GM12878 (cell line): ENCODE data around the gene SATB1. TPM values are rescaled to one million over a fixed set of nuclear protein-coding genes. Genes with fewer than 3 reads are reported as not detected.

Experiments
- ATAC-seq: fragments of 200-7000 bp; cut with Tn5 transposase; 3 replicates; pipeline ENCODE4 v1.9.1; 2020; ENCODE audit warnings: mild to moderate bottlenecking, moderate library complexity
- BruUV-seq: library from RNA; stranded (reverse); fragments of 400-500 nt; replicated peaks from 2 replicates; lab custom pipeline; 2021; lab: Mats Ljungman, UMichigan
- CTCF ChIA-PET: fragments of 300-600 bp; sonication (Branson Sonifier 250); formaldehyde crosslinking; extraction: SDS; loops from one replicate; lab custom pipeline; 2021; ENCODE audit warnings: inconsistent platforms; lab: Yijun Ruan, JAX
- POLR2A ChIA-PET: fragments of 350-600 bp; formaldehyde crosslinking; extraction: SDS; loops from one replicate; lab custom pipeline; 2021; ENCODE audit warnings: inconsistent platforms; lab: Charles Lee
- RAD21 ChIA-PET: fragments of 300-600 bp; sonication (Branson Sonifier 250); formaldehyde crosslinking; loops from one replicate; lab custom pipeline; 2023; ENCODE audit warnings: antibody characterized with exemption; ENCODE audit not compliant: unreplicated experiment; lab: Charles Lee
- SMC1A ChIA-PET: fragments of 300-600 bp; sonication (Branson Sonifier 250); formaldehyde crosslinking; loops from one replicate; lab custom pipeline; 2023; ENCODE audit not compliant: unreplicated experiment, uncharacterized antibody; lab: Charles Lee
- DNase-seq: peaks from one replicate; pipeline ENCODE4 v3.0.0-alpha.2; 2011; ENCODE audit warnings: low read depth, low spot score
- FAIRE-seq: peaks from 3 replicates; lab custom pipeline; 2011; peaks lifted over from hg19 to GRCh38; lab: Jason Lieb, UNC
- H2AFZ ChIP-seq: 2 replicates; pipeline ENCODE4 v1.6.0; 2011; ENCODE audit warnings: low read depth, low read length, control low read depth; ENCODE audit not compliant: control insufficient read depth
- H3K27ac ChIP-seq: 2 replicates; pipeline ENCODE4 v1.5.1; 2011; ENCODE audit warnings: control low read depth; ENCODE audit not compliant: control insufficient read depth, insufficient read depth
- H3K27me3 ChIP-seq, 2 experiments: replicated peaks in 1 of 2; 2 replicates each; pipeline versions ENCODE4 v1.6.0 to v1.6.1; 2011; ENCODE audit warnings: low read length in 1 of 2; ENCODE audit not compliant: control insufficient read depth in 2 of 2, insufficient read depth in 2 of 2
- H3K36me3 ChIP-seq, 2 experiments: 2 replicates each; pipeline ENCODE4 v1.5.1; 2011; ENCODE audit warnings: low read length in 1 of 2; ENCODE audit not compliant: control insufficient read depth in 2 of 2, insufficient read depth in 2 of 2
- H3K4me1 ChIP-seq: 2 replicates; pipeline ENCODE4 v1.6.1; 2011; ENCODE audit warnings: mild to moderate bottlenecking, low read length, moderate library complexity, mixed read lengths; ENCODE audit not compliant: control insufficient read depth, insufficient read depth
- H3K4me2 ChIP-seq: 2 replicates; pipeline ENCODE4 v1.6.0; 2011; ENCODE audit warnings: control low read depth; ENCODE audit not compliant: control insufficient read depth, insufficient read depth
- H3K4me3 ChIP-seq: fragments of 200-600 bp; sonication (generic); 2 replicates; pipeline ENCODE4 v1.5.1; 2016
- H3K79me2 ChIP-seq: 2 replicates; pipeline ENCODE4 v1.6.0; 2011; ENCODE audit warnings: low read length; ENCODE audit not compliant: control insufficient read depth, insufficient read depth
- H3K9ac ChIP-seq: 2 replicates; pipeline ENCODE4 v1.8.0; 2011; ENCODE audit warnings: low read length, control low read depth, mixed read lengths; ENCODE audit not compliant: control insufficient read depth, insufficient read depth
- H3K9me3 ChIP-seq: replicated peaks from 3 replicates; pipeline ENCODE4 v1.5.1; 2011; ENCODE audit warnings: mild to moderate bottlenecking, low read length; ENCODE audit not compliant: control insufficient read depth, insufficient read depth
- H4K20me1 ChIP-seq: 2 replicates; pipeline ENCODE4 v1.6.0; 2011; ENCODE audit not compliant: control insufficient read depth, insufficient read depth
- DPF2 ChIP-seq: fragments of 450-650 bp; IDR thresholded peaks from 2 replicates; pipeline ENCODE4 v1.6.1; 2017; ENCODE audit warnings: mild to moderate bottlenecking
- EP300 ChIP-seq, 2 experiments: fragments of 150-350 bp in 1 of 2; IDR thresholded peaks; 2 replicates each; pipeline ENCODE4 v1.6.1; 2011 to 2012; ENCODE audit warnings: low read depth in 2 of 2, low read length in 2 of 2, borderline replicate concordance in 1 of 2, improper control_type of control experiment in 1 of 2, inconsistent platforms in 1 of 2; ENCODE audit not compliant: control insufficient read depth in 1 of 2
- GABPA ChIP-seq: IDR thresholded peaks from 2 replicates; pipeline ENCODE4 v1.6.1; 2014; ENCODE audit warnings: antibody characterized with exemption, low read depth, mild to moderate bottlenecking, inconsistent platforms
- NR2C2 ChIP-seq: IDR thresholded peaks from 2 replicates; pipeline ENCODE4 v1.6.1; 2011; ENCODE audit warnings: borderline replicate concordance, low read depth; ENCODE audit not compliant: control insufficient read depth, insufficient read length
- POU2F2 ChIP-seq: IDR thresholded peaks from 3 replicates; pipeline ENCODE4 v1.6.1; 2011; ENCODE audit warnings: low read depth, mild to moderate bottlenecking, low read length, borderline replicate concordance
- RB1 ChIP-seq: fragments of 450-650 bp; formaldehyde crosslinking; IDR thresholded peaks from 2 replicates; pipeline ENCODE4 v1.6.1; 2017; ENCODE audit warnings: mild to moderate bottlenecking, borderline replicate concordance
- SMC3 ChIP-seq: IDR thresholded peaks from 2 replicates; pipeline ENCODE4 v1.6.1; 2011; ENCODE audit warnings: low read length, improper control_type of control experiment, borderline replicate concordance
- STAT3 ChIP-seq: IDR thresholded peaks from 2 replicates; pipeline ENCODE4 v1.6.1; 2011; ENCODE audit warnings: low read depth, low read length, improper control_type of control experiment
- WGBS: methylation state at CpG from one replicate; pipeline ENCODE4 v1.1.6; 2016; ENCODE audit warnings: low lambda C conversion rate; ENCODE audit not compliant: insufficient replicate concordance, insufficient coverage; ENCODE audit errors: missing lambda C conversion rate; 5-methylcytosine and 5-hydroxymethylcytosine counted together
- in situ Hi-C: fragments of 300-500 bp; cut with MboI; formaldehyde crosslinking; loops from 9 replicates; pipeline ENCODE4 v1.14.3; 2018; ENCODE audit warnings: mixed read lengths
- intact Hi-C: fragments of 100-400 bp; cut with micrococcal nuclease; formaldehyde crosslinking; loops from one replicate; pipeline ENCODE4 v1.14.2; 2022; ENCODE audit not compliant: unreplicated experiment
- polyA plus RNA-seq, 11 experiments: library from polyadenylated mRNA; depleted of rRNA in 4 of 11; unstranded in 6 of 11; stranded (reverse) in 5 of 11; fragments of >200 nt; fragmentation: Nextera tagmentation in 4 of 11; fragmentation: Illumina TruSeq in 1 of 11; extraction: Ambion mirVana in 4 of 11; extraction: Trizol in 1 of 11; gene quantifications; 1 replicate in 1 of 11; 2 replicates in 10 of 11; pipeline versions ENCODE4 v1.2.1 to v1.2.3, GENCODE V29; 2011 to 2016; ENCODE audit warnings: inconsistent platforms in 2 of 11, missing spikeins in 2 of 11, low read depth in 1 of 11
- total RNA-seq, 4 experiments: library from RNA; depleted of rRNA in 3 of 4; stranded (reverse); fragments of >200 nt in 3 of 4; fragmentation: Illumina TruSeq in 1 of 4; extraction: Trizol in 1 of 4; gene quantifications; 2 replicates each; pipeline versions ENCODE4 v1.2.1 to v1.2.3, GENCODE V29; 2013 to 2021
- TF ChIP-seq, protein P1 (sequence below): IDR thresholded peaks from 2 replicates; pipeline ENCODE4 v1.6.1; 2012; ENCODE audit warnings: low read depth, low read length, improper control_type of control experiment
- TF ChIP-seq, protein P2 (sequence below): IDR thresholded peaks from 2 replicates; pipeline ENCODE4 v1.6.1; 2012; ENCODE audit warnings: low read length, inconsistent platforms
- TF ChIP-seq, protein P3 (sequence below): fragments of 450-650 bp; IDR thresholded peaks from 2 replicates; pipeline ENCODE4 v1.6.1; 2014; ENCODE audit warnings: mild to moderate bottlenecking

SATB1 gene
- total and polyA plus RNA-seq, 10 of the 15 experiments (the other 5 are each of a cell fraction or from before 2014, with no cell fraction given): 0.01 to 0.72 (median 0.07) TPM; not detected in 4

DNA sequence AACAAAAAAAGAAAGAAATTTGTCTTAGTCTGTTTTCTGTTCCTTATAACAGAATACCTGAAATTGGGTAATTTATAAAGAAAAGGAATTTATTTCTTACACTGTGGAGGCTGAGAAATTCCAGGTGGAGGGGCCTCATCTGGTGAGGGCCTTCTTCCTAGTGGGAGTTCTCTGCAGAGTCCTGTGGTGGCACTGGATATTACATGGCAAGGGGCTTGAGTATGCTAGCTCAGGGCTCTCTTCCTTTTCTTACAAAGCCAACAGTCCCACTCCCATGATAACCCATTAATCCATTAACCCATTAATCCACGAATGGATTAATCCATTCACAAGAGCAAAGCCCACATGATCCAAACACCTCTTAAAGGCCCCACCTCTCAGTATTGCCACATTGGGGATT lies 2.9 kb upstream of the SATB1 start:
- WGBS: 0% methylated on average over 1 of the region's 1 CpG
- H3K4me2 ChIP-seq: no peak overlapping the region

More for the DNA sequence above, 2.9 kb upstream of the SATB1 start:
- no peak for TF ChIP-seq RB1
- no peak for TF ChIP-seq NR2C2
- TF ChIP-seq POU2F2: no peak
- TF ChIP-seq, protein P1, sequence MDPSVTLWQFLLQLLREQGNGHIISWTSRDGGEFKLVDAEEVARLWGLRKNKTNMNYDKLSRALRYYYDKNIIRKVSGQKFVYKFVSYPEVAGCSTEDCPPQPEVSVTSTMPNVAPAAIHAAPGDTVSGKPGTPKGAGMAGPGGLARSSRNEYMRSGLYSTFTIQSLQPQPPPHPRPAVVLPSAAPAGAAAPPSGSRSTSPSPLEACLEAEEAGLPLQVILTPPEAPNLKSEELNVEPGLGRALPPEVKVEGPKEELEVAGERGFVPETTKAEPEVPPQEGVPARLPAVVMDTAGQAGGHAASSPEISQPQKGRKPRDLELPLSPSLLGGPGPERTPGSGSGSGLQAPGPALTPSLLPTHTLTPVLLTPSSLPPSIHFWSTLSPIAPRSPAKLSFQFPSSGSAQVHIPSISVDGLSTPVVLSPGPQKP: no peak
- no peak for TF ChIP-seq STAT3
- no peak for TF ChIP-seq EP300 (IDR thresholded peaks at IDR 0.05; ENCODE audit: borderline replicate concordance in 1 of 2, control insufficient read depth in 1 of 2, low read depth in 2 of 2, low read length in 2 of 2)
- TF ChIP-seq SMC3: no peak
- TF ChIP-seq, protein P2, sequence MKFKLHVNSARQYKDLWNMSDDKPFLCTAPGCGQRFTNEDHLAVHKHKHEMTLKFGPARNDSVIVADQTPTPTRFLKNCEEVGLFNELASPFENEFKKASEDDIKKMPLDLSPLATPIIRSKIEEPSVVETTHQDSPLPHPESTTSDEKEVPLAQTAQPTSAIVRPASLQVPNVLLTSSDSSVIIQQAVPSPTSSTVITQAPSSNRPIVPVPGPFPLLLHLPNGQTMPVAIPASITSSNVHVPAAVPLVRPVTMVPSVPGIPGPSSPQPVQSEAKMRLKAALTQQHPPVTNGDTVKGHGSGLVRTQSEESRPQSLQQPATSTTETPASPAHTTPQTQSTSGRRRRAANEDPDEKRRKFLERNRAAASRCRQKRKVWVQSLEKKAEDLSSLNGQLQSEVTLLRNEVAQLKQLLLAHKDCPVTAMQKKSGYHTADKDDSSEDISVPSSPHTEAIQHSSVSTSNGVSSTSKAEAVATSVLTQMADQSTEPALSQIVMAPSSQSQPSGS: no peak
- TF ChIP-seq, protein P3, sequence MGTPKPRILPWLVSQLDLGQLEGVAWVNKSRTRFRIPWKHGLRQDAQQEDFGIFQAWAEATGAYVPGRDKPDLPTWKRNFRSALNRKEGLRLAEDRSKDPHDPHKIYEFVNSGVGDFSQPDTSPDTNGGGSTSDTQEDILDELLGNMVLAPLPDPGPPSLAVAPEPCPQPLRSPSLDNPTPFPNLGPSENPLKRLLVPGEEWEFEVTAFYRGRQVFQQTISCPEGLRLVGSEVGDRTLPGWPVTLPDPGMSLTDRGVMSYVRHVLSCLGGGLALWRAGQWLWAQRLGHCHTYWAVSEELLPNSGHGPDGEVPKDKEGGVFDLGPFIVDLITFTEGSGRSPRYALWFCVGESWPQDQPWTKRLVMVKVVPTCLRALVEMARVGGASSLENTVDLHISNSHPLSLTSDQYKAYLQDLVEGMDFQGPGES: no peak
- no peak for TF ChIP-seq DPF2
- no peak for TF ChIP-seq GABPA
- H3K36me3 ChIP-seq: no peaks in the 10 kb centered on the region
- FAIRE-seq: no peak
- H2AFZ ChIP-seq: no peak overlapping the region
- ChIA-PET RAD21 (no interaction called here), CTCF (no interaction called here), SMC1A (no interaction called here), POLR2A (no interaction called here)
- in situ Hi-C loops (no loop called here), intact Hi-C loops (loop anchor here (10.0 kb wide), 1 partner anchor 317 kb away; no protein-coding TSS in a partner anchor)
- no peak for ATAC-seq
- no peak overlapping the region for H3K27ac ChIP-seq
- H3K4me1 ChIP-seq: peaks cover 9% of the 10 kb centered on the region; the same call in 1 of the 2 replicates
- DNase-seq: no peak
- no peaks in the 10 kb centered on the region for H4K20me1 ChIP-seq
- no TSS peak for BruUV-seq
- H3K79me2 ChIP-seq: no peaks in the 10 kb centered on the region
- H3K4me3 ChIP-seq: no peak overlapping the region
- no peaks in the 10 kb centered on the region for H3K9me3 ChIP-seq
- H3K9ac ChIP-seq: no peak overlapping the region
- H3K27me3 ChIP-seq: peaks cover 7 to 23% of the 10 kb centered on the region in 2 experiments
